HEK293 (cell line): Measurements from ENCODE around the gene TEAD1.

ENCODE experiments used
- CTCF ChIA-PET: fragments of 350-600 bp; formaldehyde crosslinking; extraction: SDS; loops from one replicate; lab custom pipeline; 2021; ENCODE audit warnings: antibody characterized with exemption; lab: Yijun Ruan, JAX
- POLR2A ChIA-PET: fragments of 300-600 bp; formaldehyde crosslinking; extraction: SDS; loops from one replicate; lab custom pipeline; 2020; ENCODE audit warnings: antibody characterized with exemption, inconsistent platforms; lab: Yijun Ruan, JAX
- H3K27ac ChIP-seq: fragments of 200-500 bp; sonication (Bioruptor generic); 2 replicates; pipeline ENCODE4 v1.5.1; 2014; ENCODE audit warnings: low read depth, low read length, control low read depth, inconsistent platforms; ENCODE audit errors: extremely low read depth
- H3K36me3 ChIP-seq, 2 experiments: fragments of 200-500 bp in 1 of 2; sonication (Bioruptor generic) in 1 of 2; 1 replicate in 1 of 2; 2 replicates in 1 of 2; pipeline ENCODE4 v1.5.1; 2014 to 2017; ENCODE audit warnings: inconsistent platforms in 2 of 2, low read length in 2 of 2; ENCODE audit not compliant: control insufficient read depth in 2 of 2, insufficient read depth in 1 of 2
- H3K4me1 ChIP-seq: fragments of 200-500 bp; sonication (Bioruptor generic); 2 replicates; pipeline ENCODE4 v1.5.1; 2014; ENCODE audit warnings: mild to moderate bottlenecking, low read length, inconsistent platforms; ENCODE audit not compliant: control insufficient read depth, insufficient read depth
- H3K4me3 ChIP-seq: 2 replicates; pipeline ENCODE4 v1.5.1; 2011; ENCODE audit warnings: low read depth, mild to moderate bottlenecking, control low read depth, low read length, moderate library complexity
- H3K9me3 ChIP-seq: fragments of 200-500 bp; sonication (Bioruptor generic); 2 replicates; pipeline ENCODE4 v1.5.1; 2014; ENCODE audit warnings: low read depth, low read length, inconsistent platforms; ENCODE audit not compliant: control insufficient read depth, insufficient read depth
- HOXC10 ChIP-seq: sonication (generic); formaldehyde crosslinking; IDR thresholded peaks from 2 replicates; pipeline ENCODE4 v1.8.1; 2023; ENCODE audit warnings: mild to moderate bottlenecking, missing genetic modification reagents
- PRDM10 ChIP-seq: fragments of 450-650 bp; formaldehyde crosslinking; IDR thresholded peaks from 2 replicates; pipeline ENCODE4 v1.5.1; 2016; ENCODE audit warnings: missing biosample characterization, missing genetic modification characterization
- ZBTB11 ChIP-seq: fragments of 450-650 bp; formaldehyde crosslinking; conservative IDR thresholded peaks from 2 replicates; pipeline ENCODE4 v1.5.1; 2016; ENCODE audit warnings: low read depth, missing biosample characterization, missing genetic modification characterization
- ZBTB21 ChIP-seq: fragments of 450-650 bp; formaldehyde crosslinking; IDR thresholded peaks from 2 replicates; pipeline ENCODE4 v1.5.1; 2017; ENCODE audit warnings: missing biosample characterization, missing genetic modification characterization
- ZFHX2 ChIP-seq: fragments of 450-650 bp; formaldehyde crosslinking; conservative IDR thresholded peaks from 2 replicates; pipeline ENCODE4 v1.5.1; 2016; ENCODE audit warnings: missing biosample characterization, missing genetic modification characterization
- ZFP37 ChIP-seq: fragments of 450-650 bp; formaldehyde crosslinking; IDR thresholded peaks from 2 replicates; pipeline ENCODE4 v1.5.1; 2016; ENCODE audit warnings: missing biosample characterization, missing genetic modification characterization
- ZIC2 ChIP-seq: fragments of 450-650 bp; formaldehyde crosslinking; IDR thresholded peaks from 2 replicates; pipeline ENCODE4 v1.5.1; 2016; ENCODE audit warnings: missing biosample characterization, missing genetic modification characterization
- ZNF132 ChIP-seq: fragments of 450-650 bp; formaldehyde crosslinking; IDR thresholded peaks from 2 replicates; pipeline ENCODE4 v1.5.1; 2017; ENCODE audit warnings: missing biosample characterization, missing genetic modification characterization, borderline replicate concordance
- ZNF138 ChIP-seq: fragments of 450-650 bp; formaldehyde crosslinking; IDR thresholded peaks from 2 replicates; pipeline ENCODE4 v1.5.1; 2016; ENCODE audit warnings: missing biosample characterization, missing genetic modification characterization, borderline replicate concordance
- ZNF174 ChIP-seq: fragments of 450-650 bp; formaldehyde crosslinking; IDR thresholded peaks from 2 replicates; pipeline ENCODE4 v1.5.0; 2017; ENCODE audit warnings: missing biosample characterization, mild to moderate bottlenecking, missing genetic modification characterization
- ZNF24 ChIP-seq: fragments of 450-650 bp; formaldehyde crosslinking; IDR thresholded peaks from 2 replicates; pipeline ENCODE4 v1.5.1; 2016; ENCODE audit warnings: missing biosample characterization, missing genetic modification characterization
- ZNF248 ChIP-seq: fragments of 450-650 bp; formaldehyde crosslinking; IDR thresholded peaks from 2 replicates; pipeline ENCODE4 v1.5.1; 2017; ENCODE audit warnings: missing biosample characterization, missing genetic modification characterization
- ZNF624 ChIP-seq: fragments of 450-650 bp; formaldehyde crosslinking; IDR thresholded peaks from 2 replicates; pipeline ENCODE4 v1.5.1; 2017; ENCODE audit warnings: missing biosample characterization, missing genetic modification characterization
- ZNF629 ChIP-seq: fragments of 450-650 bp; formaldehyde crosslinking; IDR thresholded peaks from 2 replicates; pipeline ENCODE4 v1.5.1; 2017; ENCODE audit warnings: missing biosample characterization, missing genetic modification characterization
- ZSCAN18 ChIP-seq: fragments of 450-650 bp; formaldehyde crosslinking; IDR thresholded peaks from 2 replicates; pipeline ENCODE4 v1.5.1; 2016; ENCODE audit warnings: missing biosample characterization, missing genetic modification characterization
- TF ChIP-seq, protein P1 (sequence below): fragments of 450-650 bp; formaldehyde crosslinking; IDR thresholded peaks from 2 replicates; pipeline ENCODE4 v1.5.1; 2016; ENCODE audit warnings: missing biosample characterization, missing genetic modification characterization
- TF ChIP-seq, protein P2 (sequence below): fragments of 450-650 bp; formaldehyde crosslinking; IDR thresholded peaks from 2 replicates; pipeline ENCODE4 v1.5.1; 2016; ENCODE audit warnings: missing biosample characterization, missing genetic modification characterization
- TF ChIP-seq, protein P3 (sequence below): fragments of 450-650 bp; formaldehyde crosslinking; IDR thresholded peaks from 2 replicates; pipeline ENCODE4 v1.5.1; 2016; ENCODE audit warnings: missing biosample characterization, missing genetic modification characterization
- TF ChIP-seq, protein P4 (sequence below): fragments of 450-650 bp; formaldehyde crosslinking; IDR thresholded peaks from 2 replicates; pipeline ENCODE4 v1.5.1; 2016; ENCODE audit warnings: missing biosample characterization, missing genetic modification characterization, low read depth

TEAD1 gene

GRCh38 chr11:12857572-12857971, 183.4 kb downstream of the TEAD1 start:
- H3K4me1 ChIP-seq: no peaks in the 10 kb centered on the region
- H3K4me3 ChIP-seq: no peak overlapping the region
- H3K27ac ChIP-seq: no peak overlapping the region
- TF ChIP-seq ZNF132 (tag by site-specific recombination): no peak
- TF ChIP-seq, protein P1, sequence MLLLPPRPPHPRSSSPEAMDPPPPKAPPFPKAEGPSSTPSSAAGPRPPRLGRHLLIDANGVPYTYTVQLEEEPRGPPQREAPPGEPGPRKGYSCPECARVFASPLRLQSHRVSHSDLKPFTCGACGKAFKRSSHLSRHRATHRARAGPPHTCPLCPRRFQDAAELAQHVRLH (tag by site-specific recombination): no peak
- TF ChIP-seq ZNF24 (tag by site-specific recombination): no peak
- TF ChIP-seq ZNF174: no peak
- no peak for TF ChIP-seq PRDM10 (tag by site-specific recombination)
- TF ChIP-seq ZNF624: no peak
- TF ChIP-seq ZFHX2 (tag by site-specific recombination): no peak
- no peak for TF ChIP-seq ZNF138 (tag by site-specific recombination)
- no peak for TF ChIP-seq ZIC2 (tag by site-specific recombination)
- TF ChIP-seq ZBTB11: no peak
- TF ChIP-seq, protein P2, sequence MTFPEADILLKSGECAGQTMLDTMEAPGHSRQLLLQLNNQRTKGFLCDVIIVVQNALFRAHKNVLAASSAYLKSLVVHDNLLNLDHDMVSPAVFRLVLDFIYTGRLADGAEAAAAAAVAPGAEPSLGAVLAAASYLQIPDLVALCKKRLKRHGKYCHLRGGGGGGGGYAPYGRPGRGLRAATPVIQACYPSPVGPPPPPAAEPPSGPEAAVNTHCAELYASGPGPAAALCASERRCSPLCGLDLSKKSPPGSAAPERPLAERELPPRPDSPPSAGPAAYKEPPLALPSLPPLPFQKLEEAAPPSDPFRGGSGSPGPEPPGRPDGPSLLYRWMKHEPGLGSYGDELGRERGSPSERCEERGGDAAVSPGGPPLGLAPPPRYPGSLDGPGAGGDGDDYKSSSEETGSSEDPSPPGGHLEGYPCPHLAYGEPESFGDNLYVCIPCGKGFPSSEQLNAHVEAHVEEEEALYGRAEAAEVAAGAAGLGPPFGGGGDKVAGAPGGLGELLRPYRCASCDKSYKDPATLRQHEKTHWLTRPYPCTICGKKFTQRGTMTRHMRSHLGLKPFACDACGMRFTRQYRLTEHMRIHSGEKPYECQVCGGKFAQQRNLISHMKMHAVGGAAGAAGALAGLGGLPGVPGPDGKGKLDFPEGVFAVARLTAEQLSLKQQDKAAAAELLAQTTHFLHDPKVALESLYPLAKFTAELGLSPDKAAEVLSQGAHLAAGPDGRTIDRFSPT: no peak
- no peak for TF ChIP-seq ZSCAN18 (tag by site-specific recombination)
- TF ChIP-seq, all 188 proteins: peak for 0
- no peaks in the 10 kb centered on the region for H3K36me3 ChIP-seq
- CTCF ChIA-PET: interaction anchor here (0.8 kb wide), 1 partner anchor 10 kb away, joined by 3 read pairs; no protein-coding TSS in a partner anchor
- no peaks in the 10 kb centered on the region for H3K9me3 ChIP-seq
- POLR2A ChIA-PET: interaction anchor here (0.5 kb wide), 1 partner anchor 127 kb away, joined by 3 read pairs; no protein-coding TSS in a partner anchor

DNA sequence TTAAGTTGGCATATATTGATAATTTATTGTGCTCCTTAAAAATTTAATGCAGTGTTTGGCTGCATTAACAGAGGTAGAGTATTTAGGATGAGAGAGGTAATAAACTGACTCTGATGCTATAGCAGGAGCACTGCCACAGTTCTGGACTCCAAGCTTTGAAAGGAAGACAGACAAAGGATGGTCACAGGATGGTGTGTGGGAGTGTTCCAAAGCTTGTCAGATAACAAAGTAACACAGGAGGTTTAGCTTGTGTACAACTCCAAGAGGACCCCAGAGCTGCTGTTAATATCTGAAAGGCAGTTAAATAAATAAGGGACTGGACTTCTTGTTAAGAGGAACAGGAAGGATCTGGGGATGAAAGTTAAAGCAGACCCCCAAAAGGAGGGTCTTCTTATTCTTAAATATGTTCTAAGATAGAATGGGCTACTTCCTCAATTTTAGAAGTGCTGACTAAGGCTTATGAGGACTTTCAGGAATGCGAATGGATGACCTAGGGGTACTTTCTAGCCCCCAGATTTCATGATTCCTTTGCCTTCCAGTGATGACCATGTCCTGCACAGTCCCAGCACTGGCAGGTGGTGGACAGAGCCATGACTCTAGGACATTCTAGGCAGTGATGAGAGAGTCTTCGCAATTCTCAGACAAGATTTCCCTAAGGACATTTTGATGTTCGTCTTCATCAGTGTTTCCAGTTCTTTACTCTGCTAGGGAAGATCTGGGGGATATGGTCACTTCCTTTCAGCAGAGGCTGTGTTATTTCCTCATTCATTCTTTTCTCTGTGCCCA, 185.8 kb downstream of the TEAD1 start:
- H3K9me3 ChIP-seq: no peaks in the 10 kb centered on the region
- CTCF ChIA-PET: no interaction called here
- no peak overlapping the region for H3K27ac ChIP-seq
- no peaks in the 10 kb centered on the region for H3K36me3 ChIP-seq
- H3K4me3 ChIP-seq: no peak overlapping the region
- H3K4me1 ChIP-seq: peaks cover 2% of the 10 kb centered on the region; the same call in 1 of the 2 replicates
- POLR2A ChIA-PET: no interaction called here
- no peak for TF ChIP-seq ZFP37 (tag by site-specific recombination)
- TF ChIP-seq, protein P3, sequence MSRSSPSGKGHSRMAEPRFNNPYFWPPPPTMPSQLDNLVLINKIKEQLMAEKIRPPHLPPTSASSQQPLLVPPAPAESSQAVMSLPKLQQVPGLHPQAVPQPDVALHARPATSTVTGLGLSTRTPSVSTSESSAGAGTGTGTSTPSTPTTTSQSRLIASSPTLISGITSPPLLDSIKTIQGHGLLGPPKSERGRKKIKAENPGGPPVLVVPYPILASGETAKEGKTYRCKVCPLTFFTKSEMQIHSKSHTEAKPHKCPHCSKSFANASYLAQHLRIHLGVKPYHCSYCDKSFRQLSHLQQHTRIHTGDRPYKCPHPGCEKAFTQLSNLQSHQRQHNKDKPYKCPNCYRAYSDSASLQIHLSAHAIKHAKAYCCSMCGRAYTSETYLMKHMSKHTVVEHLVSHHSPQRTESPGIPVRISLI (tag by site-specific recombination): no peak
- TF ChIP-seq, protein P4, sequence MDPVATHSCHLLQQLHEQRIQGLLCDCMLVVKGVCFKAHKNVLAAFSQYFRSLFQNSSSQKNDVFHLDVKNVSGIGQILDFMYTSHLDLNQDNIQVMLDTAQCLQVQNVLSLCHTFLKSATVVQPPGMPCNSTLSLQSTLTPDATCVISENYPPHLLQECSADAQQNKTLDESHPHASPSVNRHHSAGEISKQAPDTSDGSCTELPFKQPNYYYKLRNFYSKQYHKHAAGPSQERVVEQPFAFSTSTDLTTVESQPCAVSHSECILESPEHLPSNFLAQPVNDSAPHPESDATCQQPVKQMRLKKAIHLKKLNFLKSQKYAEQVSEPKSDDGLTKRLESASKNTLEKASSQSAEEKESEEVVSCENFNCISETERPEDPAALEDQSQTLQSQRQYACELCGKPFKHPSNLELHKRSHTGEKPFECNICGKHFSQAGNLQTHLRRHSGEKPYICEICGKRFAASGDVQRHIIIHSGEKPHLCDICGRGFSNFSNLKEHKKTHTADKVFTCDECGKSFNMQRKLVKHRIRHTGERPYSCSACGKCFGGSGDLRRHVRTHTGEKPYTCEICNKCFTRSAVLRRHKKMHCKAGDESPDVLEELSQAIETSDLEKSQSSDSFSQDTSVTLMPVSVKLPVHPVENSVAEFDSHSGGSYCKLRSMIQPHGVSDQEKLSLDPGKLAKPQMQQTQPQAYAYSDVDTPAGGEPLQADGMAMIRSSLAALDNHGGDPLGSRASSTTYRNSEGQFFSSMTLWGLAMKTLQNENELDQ: no peak
- no peak for TF ChIP-seq ZNF248 (tag by site-specific recombination)
- TF ChIP-seq ZBTB21 (tag by site-specific recombination): no peak
- TF ChIP-seq HOXC10 (CRISPR knock-in tag): no peak
- TF ChIP-seq ZNF629 (tag by site-specific recombination): no peak
